ENCODE measurements around the gene GNAI3. TPM values are rescaled to one million over a fixed set of nuclear protein-coding genes. Genes with fewer than 3 reads are reported as not detected.
A peak's percentile ranks its signal among the peaks of the same experiment; 100 is the strongest.

GNAI3 gene
- polyA plus RNA-seq, 3 donors = 3.0 to 14.2 (median 10.4) TPM

- TF ChIP-seq, protein P1, sequence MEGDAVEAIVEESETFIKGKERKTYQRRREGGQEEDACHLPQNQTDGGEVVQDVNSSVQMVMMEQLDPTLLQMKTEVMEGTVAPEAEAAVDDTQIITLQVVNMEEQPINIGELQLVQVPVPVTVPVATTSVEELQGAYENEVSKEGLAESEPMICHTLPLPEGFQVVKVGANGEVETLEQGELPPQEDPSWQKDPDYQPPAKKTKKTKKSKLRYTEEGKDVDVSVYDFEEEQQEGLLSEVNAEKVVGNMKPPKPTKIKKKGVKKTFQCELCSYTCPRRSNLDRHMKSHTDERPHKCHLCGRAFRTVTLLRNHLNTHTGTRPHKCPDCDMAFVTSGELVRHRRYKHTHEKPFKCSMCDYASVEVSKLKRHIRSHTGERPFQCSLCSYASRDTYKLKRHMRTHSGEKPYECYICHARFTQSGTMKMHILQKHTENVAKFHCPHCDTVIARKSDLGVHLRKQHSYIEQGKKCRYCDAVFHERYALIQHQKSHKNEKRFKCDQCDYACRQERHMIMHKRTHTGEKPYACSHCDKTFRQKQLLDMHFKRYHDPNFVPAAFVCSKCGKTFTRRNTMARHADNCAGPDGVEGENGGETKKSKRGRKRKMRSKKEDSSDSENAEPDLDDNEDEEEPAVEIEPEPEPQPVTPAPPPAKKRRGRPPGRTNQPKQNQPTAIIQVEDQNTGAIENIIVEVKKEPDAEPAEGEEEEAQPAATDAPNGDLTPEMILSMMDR (IDR thresholded peaks at IDR 0.05) = no peak
- no peaks in the 10 kb centered on the region for H3K4me1 Mint-ChIP-seq
- H2AFZ ChIP-seq (ENCODE audit: insufficient read depth, low read depth, low read length, poor library complexity, severe bottlenecking) = no peak overlapping the region
- H3K9me3 ChIP-seq (replicated peaks in 1 of 2; ENCODE audit: control insufficient read depth in 1 of 2, insufficient read depth in 1 of 2, low read length in 2 of 2) = no peaks in the 10 kb centered on the region
- H3K4me1 ChIP-seq (ENCODE audit: control insufficient read depth in 1 of 2, insufficient read depth in 2 of 2, low read length in 2 of 2) = no peaks in the 10 kb centered on the region
- peaks cover 43% of the 10 kb centered on the region for H3K79me2 ChIP-seq (ENCODE audit: insufficient read depth, low read length)
- H4K20me1 ChIP-seq (ENCODE audit: insufficient read depth, low read length) = peaks cover 80% of the 10 kb centered on the region
- 100% methylated on average over 1 of the region's 2 CpGs for WGBS (ENCODE audit: insufficient coverage)
- H3K36me3 Mint-ChIP-seq = peaks cover 65 to 95% of the 10 kb centered on the region in 2 donors
- no peak overlapping the region for H3K4me3 Mint-ChIP-seq
- peaks cover 80 to 98% of the 10 kb centered on the region in 2 donors for H3K36me3 ChIP-seq (replicated peaks in 1 of 2; ENCODE audit: control insufficient read depth in 1 of 2, insufficient read depth in 2 of 2, low read length in 2 of 2)
- DNase-seq = no peak
- no peak overlapping the region for H3K4me3 ChIP-seq (replicated peaks in 1 of 3; ENCODE audit: low read depth in 2 of 3, low read length in 3 of 3)
- H3K9ac ChIP-seq (ENCODE audit: insufficient read depth, low read length, poor library complexity, severe bottlenecking) = no peak overlapping the region
- H3K27me3 ChIP-seq (ENCODE audit: control insufficient read depth in 2 of 2, insufficient read depth in 2 of 2, low read length in 2 of 2) = no peaks in the 10 kb centered on the region
- no peak overlapping the region for H3K27ac Mint-ChIP-seq
- no peak overlapping the region for H3K4me2 ChIP-seq (replicated peaks; ENCODE audit: extremely low read depth, low read length, poor library complexity, severe bottlenecking)
- H3K27me3 Mint-ChIP-seq (ENCODE audit: low read depth in 3 of 3) = peaks cover 0 to 1% (median 0%) of the 10 kb centered on the region in 3 donors
- intact Hi-C loops (cut with micrococcal nuclease) = no loop called here
- H3K9me3 Mint-ChIP-seq = no peaks in the 10 kb centered on the region
- H3K27ac ChIP-seq (ENCODE audit: low read depth in 1 of 2, low read length in 2 of 2) = no peak overlapping the region
These were observed 33.6 kb downstream of the GNAI3 start for GRCh38 chr1:109582021-109582420.

DNA sequence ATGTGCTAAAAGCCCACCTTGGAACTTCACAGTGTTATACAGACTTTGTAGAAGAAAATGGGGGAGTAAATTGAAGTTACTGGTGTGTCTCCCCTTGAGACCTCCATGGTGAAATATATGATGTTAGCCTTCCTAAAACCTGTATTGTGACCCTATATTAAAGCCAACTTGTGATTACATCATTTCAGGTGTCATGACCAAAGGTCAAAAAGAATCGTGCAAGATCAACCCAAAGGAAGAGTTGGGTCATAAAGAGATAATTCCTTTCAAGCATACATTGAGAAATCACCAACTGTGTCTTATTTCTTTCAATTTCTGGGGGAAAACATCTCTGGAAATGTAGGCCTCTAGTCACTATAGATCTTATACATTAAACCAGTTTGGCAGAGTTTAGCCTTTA is 36.4 kb downstream of the GNAI3 start:
- no peaks in the 10 kb centered on the region for H3K9me3 ChIP-seq (replicated peaks in 1 of 2; ENCODE audit: control insufficient read depth in 1 of 2, insufficient read depth in 1 of 2, low read length in 2 of 2)
- Mint-ChIP-seq H3K27me3 (ENCODE audit: low read depth in 3 of 3) (peaks cover 0 to 1% (median 0%) of the 10 kb centered on the region in 3 donors), H3K4me1 (peaks cover 10% of the 10 kb centered on the region), H3K9me3 (no peaks in the 10 kb centered on the region), H3K27ac (peak overlapping the region in 1 of 7 donors; percentile 52), H3K4me3 (no peak overlapping the region), H3K36me3 (peaks cover 73 to 96% of the 10 kb centered on the region in 2 donors)
- H3K36me3 ChIP-seq (replicated peaks in 1 of 2; ENCODE audit: control insufficient read depth in 1 of 2, insufficient read depth in 2 of 2, low read length in 2 of 2) = peaks cover 82 to 100% of the 10 kb centered on the region in 2 donors
- H4K20me1 ChIP-seq (ENCODE audit: insufficient read depth, low read length) = peaks cover 55% of the 10 kb centered on the region
- TF ChIP-seq, protein P1 (IDR thresholded peaks at IDR 0.05) = no peak
- no peak overlapping the region for H2AFZ ChIP-seq (ENCODE audit: insufficient read depth, low read depth, low read length, poor library complexity, severe bottlenecking)
- WGBS (ENCODE audit: insufficient coverage) = no CpG with 5 or more reads among the region's 1 CpG
- no peak overlapping the region for H3K4me2 ChIP-seq (replicated peaks; ENCODE audit: extremely low read depth, low read length, poor library complexity, severe bottlenecking)
- intact Hi-C loops (cut with micrococcal nuclease) = loop anchor here in 1 of 2 donors (5.0 kb wide), 1 partner anchor 32 kb away; no protein-coding TSS in a partner anchor
- no peak for DNase-seq
- H3K4me1 ChIP-seq (ENCODE audit: control insufficient read depth in 1 of 2, insufficient read depth in 2 of 2, low read length in 2 of 2) = peaks cover 0 to 7% of the 10 kb centered on the region in 2 donors
- peak overlapping the region in 1 of 2 donors; percentile 46 for H3K27ac ChIP-seq (ENCODE audit: low read depth in 1 of 2, low read length in 2 of 2)
- H3K4me3 ChIP-seq (replicated peaks in 1 of 3; ENCODE audit: low read depth in 2 of 3, low read length in 3 of 3) = no peak overlapping the region
- no peaks in the 10 kb centered on the region for H3K27me3 ChIP-seq (ENCODE audit: control insufficient read depth in 2 of 2, insufficient read depth in 2 of 2, low read length in 2 of 2)
- H3K79me2 ChIP-seq (ENCODE audit: insufficient read depth, low read length) = peaks cover 20% of the 10 kb centered on the region
- H3K9ac ChIP-seq (ENCODE audit: insufficient read depth, low read length, poor library complexity, severe bottlenecking) = no peak overlapping the region
